ENCODE results near the gene DNAJC10.
"Not testable (repeated sequence)": the region's sequence is repeated elsewhere in the genome, so short reads cannot be mapped to it uniquely, and the experiment has no call there.

Gene DNAJC10

DNA sequence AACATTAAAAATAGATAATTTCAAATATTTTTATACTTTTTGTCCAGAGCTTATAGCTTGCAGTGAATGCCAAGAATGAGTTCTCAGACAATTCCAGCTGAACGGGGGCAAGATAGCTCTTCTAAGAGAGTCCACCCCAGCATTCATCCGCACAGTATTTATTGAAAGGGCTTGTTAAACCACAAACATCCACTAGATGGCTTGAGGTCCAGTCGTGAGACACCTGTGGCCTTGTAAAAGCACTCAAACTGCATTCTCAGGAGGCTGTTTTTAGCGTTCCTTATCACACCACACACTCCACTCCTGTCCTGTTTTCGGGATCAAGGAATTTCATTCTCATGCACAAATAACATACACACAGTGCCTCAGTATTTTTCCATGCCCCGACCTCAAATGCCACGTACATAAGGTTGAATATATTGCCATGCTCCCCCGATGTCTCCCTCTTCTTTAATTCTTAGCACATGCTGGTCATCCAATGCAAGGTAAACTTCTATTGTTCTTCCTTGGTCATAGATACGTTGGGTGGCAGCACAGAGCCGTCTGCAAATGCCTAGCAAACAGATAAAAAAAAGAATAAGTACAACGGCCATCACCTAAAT lies 47.4 kb downstream of the DNAJC10 start:
- Histone ChIP-seq H3K4me3 (ENCODE audit: low read length) (no peak overlapping the region), H3K27me3 (ENCODE audit: control insufficient read depth, insufficient read depth, low read length) (no peaks in the 10 kb centered on the region), H3K9me3 (ENCODE audit: control insufficient read depth, low read length) (no peaks in the 10 kb centered on the region), H3K9ac (ENCODE audit: low read length) (no peak overlapping the region), H3K4me1 (ENCODE audit: control insufficient read depth, insufficient read depth, low read length) (peaks cover 8% of the 10 kb centered on the region), H3K36me3 (ENCODE audit: control insufficient read depth, insufficient read depth, low read length) (peaks cover 9% of the 10 kb centered on the region)

DNA sequence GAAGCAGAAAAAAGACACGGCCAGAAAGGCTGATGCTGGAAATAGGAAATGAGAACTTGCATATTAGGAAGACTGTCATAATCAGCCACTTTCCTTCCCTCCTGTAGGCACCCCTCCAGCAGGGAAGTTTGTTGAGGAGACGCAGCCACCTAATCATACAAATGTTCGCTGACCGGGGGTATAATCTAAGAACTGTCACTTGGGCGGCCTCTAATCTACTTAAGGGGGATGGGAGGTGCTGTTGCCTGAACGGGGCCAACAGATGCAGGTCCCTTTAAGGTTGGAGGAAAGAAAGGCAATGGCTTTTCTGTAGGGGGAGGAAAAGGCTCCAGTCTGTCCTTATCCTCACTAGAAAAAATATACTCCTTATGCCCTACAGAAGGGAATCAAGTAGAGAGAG lies 50.6 kb downstream of the DNAJC10 start:
- Histone ChIP-seq H3K4me1 (ENCODE audit: control insufficient read depth, insufficient read depth, low read length) (no peaks in the 10 kb centered on the region), H3K9ac (ENCODE audit: low read length) (no peak overlapping the region), H3K4me3 (ENCODE audit: low read length) (no peak overlapping the region), H3K36me3 (ENCODE audit: control insufficient read depth, insufficient read depth, low read length) (peaks cover under 1% of the 10 kb centered on the region), H3K27me3 (ENCODE audit: control insufficient read depth, insufficient read depth, low read length) (no peaks in the 10 kb centered on the region), H3K9me3 (ENCODE audit: control insufficient read depth, low read length) (no peaks in the 10 kb centered on the region)

DNA sequence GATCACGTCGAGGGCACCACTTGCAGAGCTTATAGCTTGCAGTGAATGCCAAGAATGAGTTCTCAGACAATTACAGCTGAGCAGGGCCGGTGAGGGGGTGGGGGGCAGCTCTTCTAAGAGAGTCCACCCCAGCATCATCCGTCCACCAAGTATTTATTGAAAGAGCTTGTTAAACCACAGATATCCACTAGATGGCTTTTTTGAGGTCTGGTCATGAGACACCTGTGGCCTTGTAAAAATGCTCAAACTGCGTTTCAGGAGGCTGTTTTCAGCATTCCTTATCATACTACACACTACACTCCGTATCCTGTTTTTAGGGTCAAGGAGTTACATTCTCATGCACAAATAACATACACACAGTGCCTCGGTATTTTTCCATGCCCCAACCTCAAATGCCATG lies 51.5 kb downstream of the DNAJC10 start:
- no peaks in the 10 kb centered on the region for H3K36me3 ChIP-seq (ENCODE audit: control insufficient read depth, insufficient read depth, low read length)
- H3K9me3 ChIP-seq (ENCODE audit: control insufficient read depth, low read length), result no peaks in the 10 kb centered on the region
- H3K4me3 ChIP-seq (ENCODE audit: low read length), result no peak overlapping the region
- no peaks in the 10 kb centered on the region for H3K27me3 ChIP-seq (ENCODE audit: control insufficient read depth, insufficient read depth, low read length)
- H3K4me1 ChIP-seq (ENCODE audit: control insufficient read depth, insufficient read depth, low read length), result no peaks in the 10 kb centered on the region
- no peak overlapping the region for H3K9ac ChIP-seq (ENCODE audit: low read length)

DNA sequence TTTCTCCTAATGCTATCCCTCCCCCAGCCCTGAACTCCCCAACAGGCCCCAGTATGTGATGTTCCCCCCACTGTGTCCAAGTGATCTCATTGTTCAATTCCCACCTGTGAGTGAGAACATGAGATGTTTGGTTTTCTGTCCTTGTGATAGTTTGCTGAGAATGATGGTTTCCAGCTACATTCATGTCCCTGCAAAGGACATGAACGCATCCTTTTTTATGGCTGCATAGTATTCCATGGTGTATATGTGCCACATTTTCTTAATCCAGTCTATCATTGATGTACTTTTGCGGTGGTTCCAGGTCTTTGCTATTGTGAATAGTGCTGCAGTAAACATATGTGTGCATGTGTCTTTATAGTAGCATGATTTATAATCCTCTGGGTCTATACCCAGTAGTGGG lies 52.9 kb downstream of the DNAJC10 start:
- not testable (repeated sequence) for H3K4me3 ChIP-seq (ENCODE audit: low read length); H3K27me3 ChIP-seq (ENCODE audit: control insufficient read depth, insufficient read depth, low read length); H3K9ac ChIP-seq (ENCODE audit: low read length); H3K9me3 ChIP-seq (ENCODE audit: control insufficient read depth, low read length); H3K36me3 ChIP-seq (ENCODE audit: control insufficient read depth, insufficient read depth, low read length); H3K4me1 ChIP-seq (ENCODE audit: control insufficient read depth, insufficient read depth, low read length)

DNA sequence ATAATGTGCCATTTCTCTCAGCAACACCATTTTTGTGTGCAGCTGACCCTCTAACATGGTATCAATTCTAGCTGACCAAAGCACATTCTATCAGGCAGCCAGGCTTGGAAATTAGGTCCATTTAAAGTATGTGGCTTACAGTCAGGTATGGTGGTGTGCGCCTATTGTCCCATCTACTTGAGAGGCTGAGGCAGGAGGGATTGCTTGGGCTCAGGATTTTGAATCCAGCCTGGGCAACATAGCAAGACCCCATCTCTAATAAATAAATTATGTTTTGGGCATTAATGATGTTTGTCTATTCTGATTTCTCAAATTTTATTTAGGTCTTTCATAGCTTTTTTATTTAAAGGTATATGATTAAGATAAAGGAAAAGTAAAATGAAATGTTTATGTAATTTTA lies 63.3 kb downstream of the DNAJC10 start:
- Histone ChIP-seq H3K4me1 (ENCODE audit: control insufficient read depth, insufficient read depth, low read length) (no peaks in the 10 kb centered on the region), H3K36me3 (ENCODE audit: control insufficient read depth, insufficient read depth, low read length) (no peaks in the 10 kb centered on the region), H3K9ac (ENCODE audit: low read length) (no peak overlapping the region), H3K27me3 (ENCODE audit: control insufficient read depth, insufficient read depth, low read length) (no peaks in the 10 kb centered on the region), H3K4me3 (ENCODE audit: low read length) (no peak overlapping the region), H3K9me3 (ENCODE audit: control insufficient read depth, low read length) (no peaks in the 10 kb centered on the region)

DNA sequence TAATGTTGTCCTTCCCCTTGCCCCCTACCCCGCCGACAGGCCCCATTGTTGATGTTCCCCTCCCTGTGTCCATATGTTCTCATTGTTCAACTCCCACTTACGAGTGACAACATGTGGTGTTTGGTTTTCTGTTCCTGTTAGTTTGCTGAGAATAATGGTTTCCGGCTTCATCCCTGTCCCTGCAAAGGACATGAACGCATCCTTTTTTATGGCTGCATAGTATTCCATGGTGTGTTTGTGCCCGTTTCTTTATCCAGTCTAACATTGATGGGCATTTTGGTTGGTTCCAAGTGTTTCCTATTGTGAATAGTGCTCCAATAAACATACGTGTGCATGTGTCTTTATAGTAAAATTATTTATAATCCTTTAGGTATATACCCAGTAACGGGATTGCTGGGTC lies 65.0 kb downstream of the DNAJC10 start:
- not testable (repeated sequence) for H3K9me3 ChIP-seq (ENCODE audit: control insufficient read depth, low read length); H3K4me1 ChIP-seq (ENCODE audit: control insufficient read depth, insufficient read depth, low read length); H3K27me3 ChIP-seq (ENCODE audit: control insufficient read depth, insufficient read depth, low read length); H3K4me3 ChIP-seq (ENCODE audit: low read length); H3K36me3 ChIP-seq (ENCODE audit: control insufficient read depth, insufficient read depth, low read length); H3K9ac ChIP-seq (ENCODE audit: low read length)

DNA sequence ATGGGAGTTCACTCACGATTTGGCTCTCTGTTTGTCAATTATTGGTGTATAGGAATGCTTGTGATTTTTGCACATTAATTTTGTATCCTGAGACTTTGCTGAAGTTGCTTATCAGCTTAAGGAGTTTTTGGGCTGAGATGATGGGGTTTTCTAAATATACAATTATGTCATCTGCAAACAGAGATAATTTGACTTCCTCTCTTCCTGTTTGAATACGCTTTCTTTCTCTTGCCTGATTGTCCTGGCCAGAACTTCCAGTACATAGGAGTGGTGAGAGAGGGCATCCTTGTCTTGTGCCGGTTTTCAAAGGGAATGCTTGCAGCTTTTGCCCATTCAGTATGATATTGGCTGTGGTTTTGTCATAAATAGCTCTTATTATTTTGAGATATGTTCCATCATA lies 66.6 kb downstream of the DNAJC10 start:
- H3K4me3 ChIP-seq (ENCODE audit: low read length); H3K4me1 ChIP-seq (ENCODE audit: control insufficient read depth, insufficient read depth, low read length); H3K9me3 ChIP-seq (ENCODE audit: control insufficient read depth, low read length); H3K9ac ChIP-seq (ENCODE audit: low read length); H3K27me3 ChIP-seq (ENCODE audit: control insufficient read depth, insufficient read depth, low read length); H3K36me3 ChIP-seq (ENCODE audit: control insufficient read depth, insufficient read depth, low read length): not testable (repeated sequence)

DNA sequence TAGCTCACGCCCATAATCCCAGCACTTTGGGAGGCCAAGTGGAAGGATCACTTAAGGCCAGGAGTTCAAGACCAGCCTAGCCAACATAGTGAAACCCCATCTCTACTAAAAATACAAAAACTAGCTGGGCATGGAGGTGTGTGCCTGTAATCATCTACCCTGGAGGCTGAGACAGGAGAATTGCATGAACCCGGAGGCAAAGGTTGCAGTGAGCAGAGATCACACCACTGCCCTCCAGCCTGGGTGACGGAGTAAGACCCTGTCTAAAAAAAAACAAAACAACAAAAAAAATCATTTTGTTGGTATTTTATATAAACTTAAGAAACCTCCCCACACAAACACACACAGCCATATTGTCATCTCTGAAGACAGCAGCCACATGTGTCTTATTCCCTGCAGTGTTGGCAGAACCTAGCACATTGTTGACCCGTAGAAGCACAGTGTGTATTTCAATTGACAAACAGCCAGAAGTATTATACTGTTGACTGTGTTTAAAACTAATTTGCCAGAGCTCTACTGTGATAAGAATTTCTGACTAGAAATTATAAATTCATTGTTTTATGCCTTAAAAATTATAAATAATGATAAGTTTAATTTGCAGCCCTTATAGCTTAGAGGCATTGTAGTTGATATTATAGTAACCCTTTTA lies 68.1 kb downstream of the DNAJC10 start:
- Histone ChIP-seq H3K4me1 (ENCODE audit: control insufficient read depth, insufficient read depth, low read length) (no peaks in the 10 kb centered on the region), H3K27me3 (ENCODE audit: control insufficient read depth, insufficient read depth, low read length) (no peaks in the 10 kb centered on the region), H3K9ac (ENCODE audit: low read length) (no peak overlapping the region), H3K36me3 (ENCODE audit: control insufficient read depth, insufficient read depth, low read length) (no peaks in the 10 kb centered on the region), H3K9me3 (ENCODE audit: control insufficient read depth, low read length) (no peaks in the 10 kb centered on the region), H3K4me3 (ENCODE audit: low read length) (no peak overlapping the region)

DNA sequence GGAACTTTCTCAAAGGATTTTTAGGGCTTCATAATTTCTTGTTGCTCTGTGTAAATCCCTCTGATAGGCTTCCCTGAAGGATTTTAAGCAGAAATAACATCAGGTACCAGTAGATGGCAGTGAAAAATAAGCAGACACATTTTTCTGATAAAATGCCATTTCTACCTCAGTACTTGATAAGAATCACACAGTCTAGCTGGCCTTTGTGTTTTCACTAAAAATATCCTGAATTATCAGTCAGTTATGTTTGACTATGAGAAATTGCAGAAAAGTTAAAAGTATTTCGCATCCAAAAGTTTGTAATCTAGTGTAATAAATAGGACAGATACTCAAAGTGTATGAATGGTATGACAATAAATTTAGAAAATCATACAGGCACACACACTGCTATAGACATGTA lies 68.7 kb downstream of the DNAJC10 start:
- Histone ChIP-seq H3K36me3 (ENCODE audit: control insufficient read depth, insufficient read depth, low read length) (no peaks in the 10 kb centered on the region), H3K9ac (ENCODE audit: low read length) (no peak overlapping the region), H3K4me3 (ENCODE audit: low read length) (no peak overlapping the region), H3K9me3 (ENCODE audit: control insufficient read depth, low read length) (no peaks in the 10 kb centered on the region), H3K27me3 (ENCODE audit: control insufficient read depth, insufficient read depth, low read length) (no peaks in the 10 kb centered on the region), H3K4me1 (ENCODE audit: control insufficient read depth, insufficient read depth, low read length) (no peaks in the 10 kb centered on the region)

DNA sequence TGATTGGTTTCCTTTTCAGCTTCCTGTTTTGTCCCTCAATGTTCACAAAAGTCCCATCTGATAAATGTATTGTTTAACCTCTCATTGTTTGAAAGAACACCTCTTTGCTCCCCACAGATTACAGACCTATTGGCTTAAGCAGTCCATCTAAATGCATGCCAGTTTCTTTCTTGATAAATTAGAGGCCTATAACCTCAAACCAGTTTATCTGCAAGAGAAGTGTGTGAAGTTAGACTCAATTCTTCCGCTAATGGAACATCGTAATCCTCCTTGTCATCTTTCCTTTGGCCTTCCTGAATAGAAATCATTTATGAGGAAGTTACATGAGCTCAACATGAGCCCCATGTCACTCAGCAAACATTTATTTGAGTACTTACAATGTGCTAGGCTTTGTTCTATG lies 76.4 kb downstream of the DNAJC10 start:
- Histone ChIP-seq H3K27me3 (ENCODE audit: control insufficient read depth, insufficient read depth, low read length) (no peaks in the 10 kb centered on the region), H3K9me3 (ENCODE audit: control insufficient read depth, low read length) (no peaks in the 10 kb centered on the region), H3K9ac (ENCODE audit: low read length) (no peak overlapping the region), H3K4me1 (ENCODE audit: control insufficient read depth, insufficient read depth, low read length) (no peaks in the 10 kb centered on the region), H3K36me3 (ENCODE audit: control insufficient read depth, insufficient read depth, low read length) (no peaks in the 10 kb centered on the region), H3K4me3 (ENCODE audit: low read length) (no peak overlapping the region)

DNA sequence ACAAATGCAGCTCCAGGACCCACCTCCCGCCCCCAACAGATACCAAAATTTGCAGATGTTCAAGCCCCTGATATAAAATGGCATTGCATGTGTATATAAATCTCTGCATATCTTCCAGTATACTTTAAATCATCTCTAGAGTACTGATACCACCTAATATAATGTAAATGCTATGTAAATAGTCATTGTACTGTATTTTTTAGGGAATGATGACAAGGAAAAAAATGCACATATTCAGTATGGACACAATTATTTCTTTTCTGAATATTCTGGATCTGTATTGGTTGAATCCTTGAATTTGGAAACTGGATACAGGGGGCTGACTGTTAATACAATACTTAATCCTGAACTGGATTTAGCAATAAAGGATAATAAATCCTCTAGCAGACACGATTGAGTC lies 82.7 kb downstream of the DNAJC10 start:
- H3K36me3 ChIP-seq (ENCODE audit: control insufficient read depth, insufficient read depth, low read length), result no peaks in the 10 kb centered on the region
- no peaks in the 10 kb centered on the region for H3K27me3 ChIP-seq (ENCODE audit: control insufficient read depth, insufficient read depth, low read length)
- H3K9me3 ChIP-seq (ENCODE audit: control insufficient read depth, low read length), result no peaks in the 10 kb centered on the region
- no peak overlapping the region for H3K9ac ChIP-seq (ENCODE audit: low read length)
- H3K4me1 ChIP-seq (ENCODE audit: control insufficient read depth, insufficient read depth, low read length), result no peaks in the 10 kb centered on the region
- no peak overlapping the region for H3K4me3 ChIP-seq (ENCODE audit: low read length)

DNA sequence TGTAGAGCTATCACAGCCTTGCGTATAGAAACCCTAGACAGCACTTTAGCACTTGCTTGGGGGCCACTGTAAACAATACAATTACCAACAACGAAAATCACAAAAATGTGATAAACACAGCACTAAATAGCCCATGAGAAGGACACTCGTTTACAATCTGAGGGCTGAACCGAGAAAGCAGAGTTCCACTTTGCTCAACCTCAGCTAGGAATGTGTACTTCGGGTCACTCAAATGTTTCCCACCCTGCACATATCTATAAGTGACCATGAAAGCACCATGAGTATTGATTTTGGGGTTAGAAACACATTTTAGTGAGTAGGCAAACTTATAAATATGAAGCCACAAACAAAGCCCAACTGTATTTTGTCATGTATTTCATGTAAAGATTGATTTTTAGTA lies 88.1 kb downstream of the DNAJC10 start:
- Histone ChIP-seq H3K9me3 (ENCODE audit: control insufficient read depth, low read length) (no peaks in the 10 kb centered on the region), H3K9ac (ENCODE audit: low read length) (no peak overlapping the region), H3K4me1 (ENCODE audit: control insufficient read depth, insufficient read depth, low read length) (no peaks in the 10 kb centered on the region), H3K27me3 (ENCODE audit: control insufficient read depth, insufficient read depth, low read length) (no peaks in the 10 kb centered on the region), H3K4me3 (ENCODE audit: low read length) (no peak overlapping the region), H3K36me3 (ENCODE audit: control insufficient read depth, insufficient read depth, low read length) (no peaks in the 10 kb centered on the region)

DNA sequence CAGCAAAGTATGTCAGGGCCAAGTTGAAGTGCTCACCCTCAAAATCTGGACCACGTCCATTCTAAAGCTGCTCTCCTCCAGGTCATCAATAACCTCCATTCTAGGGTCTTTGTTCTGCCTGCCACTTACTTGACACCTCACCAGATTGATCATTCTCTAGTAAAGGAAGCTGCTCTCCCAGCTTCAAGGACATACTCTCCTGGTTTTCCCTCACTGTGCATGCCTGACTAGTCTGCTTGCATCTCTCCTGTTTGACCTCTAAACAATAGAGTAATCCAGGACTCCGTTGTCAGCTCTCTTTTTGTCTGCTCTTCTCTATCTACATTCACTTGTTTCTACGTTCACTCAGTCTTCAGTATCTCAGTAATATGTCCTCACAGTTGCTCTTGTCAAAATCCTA lies 91.3 kb downstream of the DNAJC10 start:
- H3K4me1 ChIP-seq (ENCODE audit: control insufficient read depth, insufficient read depth, low read length), result no peaks in the 10 kb centered on the region
- no peaks in the 10 kb centered on the region for H3K36me3 ChIP-seq (ENCODE audit: control insufficient read depth, insufficient read depth, low read length)
- no peak overlapping the region for H3K4me3 ChIP-seq (ENCODE audit: low read length)
- no peak overlapping the region for H3K9ac ChIP-seq (ENCODE audit: low read length)
- no peaks in the 10 kb centered on the region for H3K9me3 ChIP-seq (ENCODE audit: control insufficient read depth, low read length)
- H3K27me3 ChIP-seq (ENCODE audit: control insufficient read depth, insufficient read depth, low read length), result no peaks in the 10 kb centered on the region

Measured in mucosa of stomach (tissue), 1 donor.